Adrenal gland (tissue), 5 donors: ENCODE results near the gene PINLYP.

ENCODE experiments used
- POLR2A ChIP-seq, 2 donors: fragments of 450-650 bp; IDR thresholded peaks; one replicate each; pipeline ENCODE4 v1.6.1; 2017; ENCODE audit warnings: antibody characterized with exemption in 2 of 2, mild to moderate bottlenecking in 2 of 2, moderate library complexity in 1 of 2
- TF ChIP-seq, protein P1 (sequence below), 6 experiments: fragments of 450-650 bp in 4 of 6; fragments of 200-600 bp in 2 of 6; sonication (generic) in 1 of 6; IDR thresholded peaks; 1 replicate in 5 of 6; 2 replicates in 1 of 6; pipeline versions ENCODE4 v1.5.1 to v1.8.0; 2016 to 2021; ENCODE audit warnings: antibody characterized with exemption in 6 of 6, mild to moderate bottlenecking in 2 of 6, moderate library complexity in 1 of 6
- donor health status: DM: no; HTN: no; CAD: no.

GRCh38 chr19:43548706-43549105, 26.9 kb upstream of the PINLYP start:
- TF ChIP-seq POLR2A (IDR thresholded peaks at IDR 0.05) = no peak
- TF ChIP-seq, protein P1, sequence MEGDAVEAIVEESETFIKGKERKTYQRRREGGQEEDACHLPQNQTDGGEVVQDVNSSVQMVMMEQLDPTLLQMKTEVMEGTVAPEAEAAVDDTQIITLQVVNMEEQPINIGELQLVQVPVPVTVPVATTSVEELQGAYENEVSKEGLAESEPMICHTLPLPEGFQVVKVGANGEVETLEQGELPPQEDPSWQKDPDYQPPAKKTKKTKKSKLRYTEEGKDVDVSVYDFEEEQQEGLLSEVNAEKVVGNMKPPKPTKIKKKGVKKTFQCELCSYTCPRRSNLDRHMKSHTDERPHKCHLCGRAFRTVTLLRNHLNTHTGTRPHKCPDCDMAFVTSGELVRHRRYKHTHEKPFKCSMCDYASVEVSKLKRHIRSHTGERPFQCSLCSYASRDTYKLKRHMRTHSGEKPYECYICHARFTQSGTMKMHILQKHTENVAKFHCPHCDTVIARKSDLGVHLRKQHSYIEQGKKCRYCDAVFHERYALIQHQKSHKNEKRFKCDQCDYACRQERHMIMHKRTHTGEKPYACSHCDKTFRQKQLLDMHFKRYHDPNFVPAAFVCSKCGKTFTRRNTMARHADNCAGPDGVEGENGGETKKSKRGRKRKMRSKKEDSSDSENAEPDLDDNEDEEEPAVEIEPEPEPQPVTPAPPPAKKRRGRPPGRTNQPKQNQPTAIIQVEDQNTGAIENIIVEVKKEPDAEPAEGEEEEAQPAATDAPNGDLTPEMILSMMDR (IDR thresholded peaks at IDR 0.05) = no peak
